Measurements from ENCODE around the gene MAL.

MAL gene

DNA sequence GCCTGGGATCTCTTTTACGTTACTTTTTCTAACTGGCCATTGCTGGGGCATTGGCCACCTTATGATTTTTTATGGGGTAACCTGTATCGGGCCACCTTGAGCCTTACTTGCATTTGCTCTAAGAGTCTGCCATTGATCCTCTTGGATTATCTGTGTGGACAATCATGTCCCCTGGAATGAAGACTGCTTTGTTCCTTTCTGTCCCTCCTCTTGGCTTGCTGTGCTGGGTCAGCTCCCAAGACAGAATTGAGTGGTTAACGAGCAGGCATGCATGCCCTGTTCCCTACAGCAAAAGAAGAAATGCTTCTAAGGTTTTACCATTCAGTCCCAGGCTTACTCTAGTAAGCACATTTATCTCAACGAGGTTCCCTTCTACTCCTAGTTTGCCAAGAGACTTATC is 46.3 kb downstream of the MAL start:
- DNase-seq (ENCODE audit: extremely low spot score): no peak
- POLR2A ChIA-PET: no interaction called here
- TF ChIP-seq, protein P1, sequence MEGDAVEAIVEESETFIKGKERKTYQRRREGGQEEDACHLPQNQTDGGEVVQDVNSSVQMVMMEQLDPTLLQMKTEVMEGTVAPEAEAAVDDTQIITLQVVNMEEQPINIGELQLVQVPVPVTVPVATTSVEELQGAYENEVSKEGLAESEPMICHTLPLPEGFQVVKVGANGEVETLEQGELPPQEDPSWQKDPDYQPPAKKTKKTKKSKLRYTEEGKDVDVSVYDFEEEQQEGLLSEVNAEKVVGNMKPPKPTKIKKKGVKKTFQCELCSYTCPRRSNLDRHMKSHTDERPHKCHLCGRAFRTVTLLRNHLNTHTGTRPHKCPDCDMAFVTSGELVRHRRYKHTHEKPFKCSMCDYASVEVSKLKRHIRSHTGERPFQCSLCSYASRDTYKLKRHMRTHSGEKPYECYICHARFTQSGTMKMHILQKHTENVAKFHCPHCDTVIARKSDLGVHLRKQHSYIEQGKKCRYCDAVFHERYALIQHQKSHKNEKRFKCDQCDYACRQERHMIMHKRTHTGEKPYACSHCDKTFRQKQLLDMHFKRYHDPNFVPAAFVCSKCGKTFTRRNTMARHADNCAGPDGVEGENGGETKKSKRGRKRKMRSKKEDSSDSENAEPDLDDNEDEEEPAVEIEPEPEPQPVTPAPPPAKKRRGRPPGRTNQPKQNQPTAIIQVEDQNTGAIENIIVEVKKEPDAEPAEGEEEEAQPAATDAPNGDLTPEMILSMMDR (IDR thresholded peaks at IDR 0.05; ENCODE audit: control extremely low read depth, extremely low read depth, low read depth, missing control alignments): no peak
- CTCF ChIA-PET: interaction anchor here (0.7 to 3.4 kb wide), 5 partner anchors 8 to 115 kb away, joined by 3 to 17 read pairs (median 3); no protein-coding TSS in a partner anchor

DNA sequence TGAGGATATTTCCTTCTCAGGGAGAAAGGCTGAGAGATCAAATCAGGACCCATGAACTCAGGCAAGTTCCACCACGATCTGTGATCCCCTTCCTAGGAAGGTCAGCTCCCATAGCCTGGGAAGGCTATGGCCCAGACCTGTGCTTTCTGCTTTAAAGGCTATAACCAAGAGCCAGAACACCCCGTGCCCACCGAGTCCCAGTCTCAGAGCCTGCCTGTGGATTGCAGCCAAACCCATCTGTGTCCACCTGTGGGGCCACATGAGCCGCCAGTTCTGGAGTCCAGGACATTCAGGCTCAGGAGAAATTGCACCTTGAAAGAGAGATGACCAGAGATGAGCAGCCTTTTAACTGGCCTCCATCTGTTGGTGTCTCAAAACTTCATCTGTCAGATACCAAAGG is 46.9 kb downstream of the MAL start:
- ChIA-PET POLR2A (no interaction called here), CTCF (interaction anchor here (1.1 to 3.4 kb wide), 5 partner anchors 9 to 50 kb away, joined by 3 to 17 read pairs (median 8); no protein-coding TSS in a partner anchor)

DNA sequence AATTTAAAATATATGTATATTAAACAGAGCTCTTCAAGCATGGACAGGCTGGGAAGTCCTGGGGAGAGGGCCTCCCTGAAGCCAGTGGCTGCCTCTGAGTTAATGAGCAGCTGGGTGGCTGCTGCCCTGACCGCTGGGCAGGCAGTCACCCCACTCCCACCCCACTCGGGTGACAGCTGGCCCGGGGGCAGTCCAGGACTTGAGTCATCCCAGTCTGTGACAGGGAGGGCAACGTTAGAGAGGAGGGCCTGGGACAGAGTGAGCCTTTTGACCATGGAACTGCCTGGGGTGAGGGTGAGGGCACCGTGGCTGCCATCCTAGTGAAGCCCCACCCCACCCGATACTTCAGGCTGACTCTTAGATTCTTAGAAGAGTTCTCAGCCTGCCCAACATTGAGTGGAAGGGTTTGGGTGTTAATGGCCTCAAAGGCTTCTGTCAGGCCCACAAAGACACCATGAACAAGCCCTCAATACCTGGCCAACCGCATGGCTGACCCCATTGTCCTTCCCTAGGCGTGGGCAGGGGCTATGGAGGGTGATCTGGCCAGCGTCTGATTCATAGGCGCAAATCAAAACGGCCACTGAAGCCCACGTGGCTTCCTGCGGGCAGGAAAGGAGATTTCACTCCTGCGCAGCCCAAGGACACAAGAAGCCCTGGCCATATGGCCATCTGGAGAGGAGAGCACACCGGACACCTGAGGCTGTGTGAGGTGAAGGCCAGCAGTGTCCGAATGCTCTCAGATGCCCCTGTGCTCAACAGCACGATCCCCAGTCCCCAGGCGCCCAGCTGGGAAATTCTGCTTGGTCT is 48.6 kb downstream of the MAL start:
- ChIA-PET CTCF (interaction anchor here (1.0 to 6.4 kb wide), 9 partner anchors 11 to 88 kb away, joined by 3 to 88 read pairs (median 8); no protein-coding TSS in a partner anchor), POLR2A (no interaction called here)
- no peak for DNase-seq (ENCODE audit: extremely low spot score)
- TF ChIP-seq, protein P1 (IDR thresholded peaks at IDR 0.05; ENCODE audit: control extremely low read depth, extremely low read depth, low read depth, missing control alignments): no peak

More for the DNA sequence above, 46.9 kb downstream of the MAL start:
- TF ChIP-seq, protein P1 (IDR thresholded peaks at IDR 0.05; ENCODE audit: control extremely low read depth, extremely low read depth, low read depth, missing control alignments): no peak
- no peak for DNase-seq (ENCODE audit: extremely low spot score)

DNA sequence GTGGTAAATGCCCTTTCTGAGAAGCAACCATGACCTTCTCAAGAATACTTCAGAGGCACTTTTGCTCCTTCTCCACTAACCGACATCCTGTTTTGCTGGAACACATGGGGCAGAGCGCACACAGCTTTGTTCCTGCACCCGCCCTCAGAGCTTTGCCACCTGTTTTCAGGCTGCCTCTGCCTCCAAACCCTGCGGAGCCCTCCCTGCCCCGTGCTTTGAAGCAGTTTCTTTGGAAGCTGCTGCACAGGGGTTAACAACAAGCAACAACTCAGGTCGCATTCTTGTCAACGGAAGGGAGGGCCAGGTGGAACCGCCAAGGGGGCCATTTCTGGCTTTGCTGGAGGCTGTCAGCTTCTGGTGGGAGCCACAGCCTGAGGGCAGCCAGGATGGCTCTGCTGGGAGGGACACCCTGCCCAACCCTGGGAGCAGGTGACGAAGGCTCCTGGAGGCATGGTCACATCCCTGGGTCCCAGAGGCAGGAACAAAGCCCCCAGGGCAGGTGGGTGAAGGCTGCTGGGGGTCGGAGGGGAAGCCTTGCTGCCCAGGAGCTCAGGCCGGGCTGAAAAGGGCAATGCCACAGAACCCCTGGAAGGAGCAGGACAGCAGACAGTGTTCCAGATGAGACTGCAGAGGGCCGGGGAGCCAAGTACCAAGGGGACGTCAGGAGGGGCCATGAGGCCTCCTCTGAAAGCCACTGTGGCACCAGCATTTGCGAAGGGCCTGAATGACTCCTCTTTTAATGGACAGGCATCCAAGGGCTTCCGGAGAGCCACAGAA is 49.3 kb downstream of the MAL start:
- no peak for DNase-seq (ENCODE audit: extremely low spot score)
- POLR2A ChIA-PET: no interaction called here
- CTCF ChIA-PET: interaction anchor here (1.4 to 7.4 kb wide), 10 partner anchors 8 to 89 kb away, joined by 4 to 88 read pairs (median 20); partner anchors contain the start of gene MRPS5
- TF ChIP-seq, protein P1 (IDR thresholded peaks at IDR 0.05; ENCODE audit: control extremely low read depth, extremely low read depth, low read depth, missing control alignments): no peak

DNA sequence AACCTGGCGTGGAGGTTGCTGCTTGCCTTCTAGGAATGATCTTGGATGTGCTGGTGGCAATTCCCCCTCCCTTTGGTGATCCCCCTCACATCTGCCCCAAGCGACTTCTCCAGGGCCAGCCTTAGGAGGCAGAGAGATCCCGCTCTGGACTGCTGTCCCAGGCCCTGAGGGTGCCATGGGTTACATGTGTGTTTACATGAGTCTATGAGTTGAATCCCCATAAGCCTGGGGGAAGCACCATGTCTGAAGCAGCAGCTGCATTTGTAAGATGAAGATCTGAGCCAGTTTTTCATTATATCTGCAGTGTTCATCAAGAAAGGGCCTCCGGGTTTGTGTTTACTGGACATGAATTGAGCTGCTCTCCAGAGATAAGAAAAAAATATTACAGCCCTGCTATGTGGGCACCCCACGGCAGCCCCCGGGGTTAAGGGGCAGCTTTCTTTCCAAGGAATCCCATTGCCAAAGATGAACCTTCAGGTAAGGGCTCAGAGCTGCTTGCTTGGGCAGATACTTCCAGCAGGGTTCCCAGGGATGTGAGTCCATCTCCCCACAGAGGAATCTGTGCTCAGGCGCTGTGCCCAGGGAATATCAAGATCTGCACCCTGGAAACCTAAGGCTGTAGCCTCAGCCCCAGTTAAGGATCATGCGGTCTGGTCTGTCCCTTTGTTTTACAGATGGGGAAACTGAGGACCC is 50.1 kb downstream of the MAL start:
- TF ChIP-seq, protein P1 (IDR thresholded peaks at IDR 0.05; ENCODE audit: control extremely low read depth, extremely low read depth, low read depth, missing control alignments): no peak
- ChIA-PET POLR2A (no interaction called here), CTCF (interaction anchor here (1.1 to 7.4 kb wide), 15 partner anchors 9 to 131 kb away, joined by 3 to 88 read pairs (median 11); partner anchors contain the start of gene MRPS5)
- no peak for DNase-seq (ENCODE audit: extremely low spot score)

Measured in GM10248 (cell line).